ENCODE data around the gene EDEM2. TPM values are rescaled to one million over a fixed set of nuclear protein-coding genes. Genes with fewer than 3 reads are reported as not detected.
"Not testable (repeated sequence)": the region's sequence is repeated elsewhere in the genome, so short reads cannot be mapped to it uniquely, and the experiment has no call there.

EDEM2 gene
- total RNA-seq, 4 donors from 2014 or later = 23.0 to 55.9 (median 30.4) TPM

DNA sequence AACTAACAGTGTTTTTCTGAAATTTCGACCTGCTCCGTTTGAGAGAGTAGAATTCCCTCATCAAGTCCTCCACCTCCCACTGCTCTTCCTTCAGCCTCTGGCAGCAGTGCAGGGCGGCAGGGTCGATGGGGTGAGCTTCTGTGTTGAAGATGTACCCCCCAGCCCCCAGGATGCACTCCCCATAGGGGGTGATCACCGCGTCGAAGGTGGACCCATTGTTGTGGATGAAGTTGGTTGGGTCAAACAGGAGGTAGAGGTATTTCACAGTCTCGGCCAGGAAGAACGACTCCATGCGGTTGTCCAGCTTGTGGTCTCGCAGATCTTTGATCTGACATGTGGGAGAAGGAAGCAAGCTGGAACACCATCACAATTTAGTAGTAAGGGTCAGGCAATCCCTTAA lies 31.5 kb downstream of the EDEM2 start:
- no peak for DNase-seq
- TF ChIP-seq POLR2A (IDR thresholded peaks at IDR 0.05) = no peak
- TF ChIP-seq, protein P1, sequence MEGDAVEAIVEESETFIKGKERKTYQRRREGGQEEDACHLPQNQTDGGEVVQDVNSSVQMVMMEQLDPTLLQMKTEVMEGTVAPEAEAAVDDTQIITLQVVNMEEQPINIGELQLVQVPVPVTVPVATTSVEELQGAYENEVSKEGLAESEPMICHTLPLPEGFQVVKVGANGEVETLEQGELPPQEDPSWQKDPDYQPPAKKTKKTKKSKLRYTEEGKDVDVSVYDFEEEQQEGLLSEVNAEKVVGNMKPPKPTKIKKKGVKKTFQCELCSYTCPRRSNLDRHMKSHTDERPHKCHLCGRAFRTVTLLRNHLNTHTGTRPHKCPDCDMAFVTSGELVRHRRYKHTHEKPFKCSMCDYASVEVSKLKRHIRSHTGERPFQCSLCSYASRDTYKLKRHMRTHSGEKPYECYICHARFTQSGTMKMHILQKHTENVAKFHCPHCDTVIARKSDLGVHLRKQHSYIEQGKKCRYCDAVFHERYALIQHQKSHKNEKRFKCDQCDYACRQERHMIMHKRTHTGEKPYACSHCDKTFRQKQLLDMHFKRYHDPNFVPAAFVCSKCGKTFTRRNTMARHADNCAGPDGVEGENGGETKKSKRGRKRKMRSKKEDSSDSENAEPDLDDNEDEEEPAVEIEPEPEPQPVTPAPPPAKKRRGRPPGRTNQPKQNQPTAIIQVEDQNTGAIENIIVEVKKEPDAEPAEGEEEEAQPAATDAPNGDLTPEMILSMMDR (IDR thresholded peaks at IDR 0.05) = no peak
- TF ChIP-seq EP300 (IDR thresholded peaks at IDR 0.05; ENCODE audit: low read depth) = no peak
- no peak for TF ChIP-seq POLR2AphosphoS5 (IDR thresholded peaks at IDR 0.05)
- 93 to 100% methylated on average over 2 to 11 of the region's 11 CpGs for WGBS, 2 donors (ENCODE audit: low coverage in 1 of 2)
- no peaks in the 10 kb centered on the region for H3K27me3 ChIP-seq
- in situ Hi-C loops (cut with MboI; ENCODE audit: low pct_ligation_motif_present in 1 of 4, low pct_unique_long_range_greater_than_20kb in 1 of 4, low sequenced_read_pairs in 3 of 4) = no loop called here
- H3K36me3 ChIP-seq = peaks cover 0 to 43% (median 15%) of the 10 kb centered on the region in 4 donors
- no peak overlapping the region for H3K27ac ChIP-seq
- no peaks in the 10 kb centered on the region for H3K4me1 ChIP-seq
- intact Hi-C loops (cut with DNase I; ENCODE audit: low total_unique reads) = no loop called here
- no peaks in the 10 kb centered on the region for H3K9me3 ChIP-seq
- H3K4me3 ChIP-seq = no peak overlapping the region

- in situ Hi-C loops (cut with MboI; ENCODE audit: low pct_ligation_motif_present in 1 of 4, low pct_unique_long_range_greater_than_20kb in 1 of 4, low sequenced_read_pairs in 3 of 4); DNase-seq; H3K9me3 ChIP-seq; H3K4me3 ChIP-seq; H3K27me3 ChIP-seq; intact Hi-C loops (cut with DNase I; ENCODE audit: low total_unique reads); H3K4me1 ChIP-seq; H3K27ac ChIP-seq: not testable (repeated sequence)
- H3K36me3 ChIP-seq = peaks cover 0 to 12% (median 3%) of the 10 kb centered on the region in 4 donors
- WGBS, 2 donors (ENCODE audit: low coverage in 1 of 2) = 84 to 90% methylated on average over 5 of the region's 5 CpGs
Observed at GRCh38 chr20:35112276-35112675, 34.9 kb downstream of the EDEM2 start.

DNA sequence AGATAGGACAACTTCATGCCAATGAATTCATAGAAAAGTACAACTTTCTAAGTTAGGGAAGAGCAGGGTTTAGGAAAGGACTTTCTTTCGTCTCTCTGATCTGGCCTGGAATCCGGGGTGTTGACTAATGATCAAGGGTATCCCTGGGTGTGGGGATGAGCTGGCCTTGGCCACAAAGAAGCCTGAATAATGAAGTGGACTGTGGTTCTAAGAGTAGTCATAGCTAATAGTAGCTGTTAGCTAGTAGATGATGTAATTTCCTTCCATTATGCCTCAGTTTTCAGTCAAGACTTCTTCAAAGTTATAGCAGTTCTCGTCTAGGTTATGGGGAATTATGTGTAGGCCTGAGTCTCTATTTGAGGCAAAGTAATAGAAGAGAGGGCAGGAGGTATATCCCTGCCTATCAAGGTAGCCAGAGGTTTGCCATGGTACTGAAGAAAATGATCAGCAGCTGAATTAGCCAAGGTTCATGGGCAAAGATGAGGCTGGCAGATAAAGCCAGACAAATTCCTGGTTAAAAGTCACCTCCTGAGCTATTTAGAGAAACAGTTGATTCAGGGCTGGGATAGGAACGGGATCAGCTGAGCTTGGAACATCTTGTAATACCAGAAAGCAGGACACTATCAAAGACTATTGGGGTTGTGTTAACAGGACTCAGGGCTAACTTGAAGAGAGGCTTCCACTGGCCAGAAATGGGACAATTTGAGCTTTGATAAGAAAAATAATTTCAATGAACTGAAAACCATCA lies 35.8 kb downstream of the EDEM2 start:
- TF ChIP-seq, protein P1 (IDR thresholded peaks at IDR 0.05) = no peak
- TF ChIP-seq POLR2A (IDR thresholded peaks at IDR 0.05) (no peak), POLR2AphosphoS5 (IDR thresholded peaks at IDR 0.05) (no peak), EP300 (IDR thresholded peaks at IDR 0.05; ENCODE audit: low read depth) (no peak)
- DNase-seq = no peak
- Histone ChIP-seq H3K9me3 (no peaks in the 10 kb centered on the region), H3K27me3 (no peaks in the 10 kb centered on the region), H3K36me3 (peaks cover 0 to 6% (median 3%) of the 10 kb centered on the region in 4 donors), H3K27ac (no peak overlapping the region), H3K4me1 (no peaks in the 10 kb centered on the region), H3K4me3 (no peak overlapping the region)
- WGBS, 2 donors (ENCODE audit: low coverage in 1 of 2) = 82 to 85% methylated on average over 4 of the region's 4 CpGs
- intact Hi-C loops (cut with DNase I; ENCODE audit: low total_unique reads) (no loop called here), in situ Hi-C loops (cut with MboI; ENCODE audit: low pct_ligation_motif_present in 1 of 4, low pct_unique_long_range_greater_than_20kb in 1 of 4, low sequenced_read_pairs in 3 of 4) (no loop called here)

DNA sequence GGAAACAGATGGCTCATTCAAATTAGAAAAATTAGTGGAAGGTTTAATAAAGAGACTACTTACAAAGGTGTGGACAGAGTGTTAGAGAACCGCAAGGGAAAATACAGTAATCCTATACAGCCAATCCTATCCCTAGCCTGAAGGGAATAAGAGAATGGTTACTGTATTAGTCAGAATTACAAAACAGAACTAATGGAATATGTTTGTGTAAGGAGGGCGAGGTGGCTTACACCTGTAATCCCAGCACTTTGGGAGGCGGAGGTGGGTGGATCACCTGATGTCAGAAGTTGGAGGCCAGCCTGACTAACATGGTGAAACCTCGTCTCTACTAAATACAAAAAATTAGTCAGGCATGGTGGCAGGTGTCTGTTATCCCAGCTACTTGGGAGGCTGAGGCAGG lies 38.2 kb downstream of the EDEM2 start:
- TF ChIP-seq POLR2AphosphoS5 (IDR thresholded peaks at IDR 0.05) (no peak), POLR2A (IDR thresholded peaks at IDR 0.05) (no peak), EP300 (IDR thresholded peaks at IDR 0.05; ENCODE audit: low read depth) (no peak)
- TF ChIP-seq, protein P1 (IDR thresholded peaks at IDR 0.05) = no peak
- Histone ChIP-seq H3K27ac (no peak overlapping the region), H3K4me3 (no peak overlapping the region), H3K27me3 (no peaks in the 10 kb centered on the region), H3K9me3 (no peaks in the 10 kb centered on the region), H3K4me1 (no peaks in the 10 kb centered on the region), H3K36me3 (peaks cover 0 to under 1% (median 0%) of the 10 kb centered on the region in 4 donors)
- WGBS, 2 donors (ENCODE audit: low coverage in 1 of 2) = 95% methylated on average over 4 of the region's 4 CpGs
- intact Hi-C loops (cut with DNase I; ENCODE audit: low total_unique reads) (no loop called here), in situ Hi-C loops (cut with MboI; ENCODE audit: low pct_ligation_motif_present in 1 of 4, low pct_unique_long_range_greater_than_20kb in 1 of 4, low sequenced_read_pairs in 3 of 4) (no loop called here)
- no peak for DNase-seq
